ENCODE data around the gene CDC25B. TPM values are rescaled to one million over a fixed set of nuclear protein-coding genes. Genes with fewer than 3 reads are reported as not detected.

The CDC25B gene
- total and polyA plus RNA-seq, 2 donors (not counting 3 experiments of a cell fraction or from before 2014, with no cell fraction given) = 46.7 to 76.5 TPM

DNA sequence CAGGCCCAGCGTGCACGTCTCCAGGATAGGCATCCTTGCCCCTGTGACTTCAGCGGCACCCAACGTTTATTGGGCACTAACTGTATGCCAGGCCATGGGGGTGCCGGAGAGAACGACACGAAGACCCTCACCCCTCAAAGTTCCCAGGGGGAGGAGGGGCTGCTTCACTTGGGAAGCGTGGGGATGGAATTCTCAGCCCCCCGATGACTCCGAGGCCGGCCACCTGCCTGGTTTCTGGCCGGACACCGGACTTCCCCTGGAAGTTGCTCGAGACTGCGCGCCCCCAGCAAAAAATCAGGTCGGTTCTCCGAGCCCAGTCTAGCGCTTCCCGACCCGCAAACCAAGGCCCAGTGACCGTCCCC lies 50.2 kb downstream of the CDC25B start:
- no peaks in the 10 kb centered on the region for H3K9me1 ChIP-seq (replicated peaks; ENCODE audit: control insufficient read depth, extremely low read depth, insufficient read depth, low read length)
- H3K27me3 ChIP-seq (ENCODE audit: control insufficient read depth in 2 of 2, insufficient read depth in 2 of 2, low read length in 2 of 2) = no peaks in the 10 kb centered on the region
- CTCF ChIA-PET = interaction anchor here (2.4 kb wide), 1 partner anchor 9 kb away, joined by 11 read pairs; no protein-coding TSS in a partner anchor
- H3K4me2 ChIP-seq (ENCODE audit: insufficient read depth, low read length) = peak overlapping the region; percentile 47
- no peaks in the 10 kb centered on the region for H3K9me3 ChIP-seq (replicated peaks; ENCODE audit: control insufficient read depth, insufficient read depth, low read length)
- peak overlapping the region; percentile 87 for H3K9ac ChIP-seq (replicated peaks; ENCODE audit: extremely low read depth, insufficient read depth, low read length)
- FAIRE-seq = no peak
- dilution Hi-C loops (cut with MboI; ENCODE audit: extremely low pct_ligation_motif_present, low sequenced_read_pairs) (no loop called here), intact Hi-C loops (cut with micrococcal nuclease) (loop anchor here (1.0 kb wide), 2 partner anchors 9 to 26 kb away; partner anchors contain the start of gene AP5S1)
- TF ChIP-seq, protein P1, sequence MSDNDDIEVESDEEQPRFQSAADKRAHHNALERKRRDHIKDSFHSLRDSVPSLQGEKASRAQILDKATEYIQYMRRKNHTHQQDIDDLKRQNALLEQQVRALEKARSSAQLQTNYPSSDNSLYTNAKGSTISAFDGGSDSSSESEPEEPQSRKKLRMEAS (IDR thresholded peaks at IDR 0.05; ENCODE audit: insufficient read depth, insufficient read length) = no peak
- TF ChIP-seq GATA2 (IDR thresholded peaks at IDR 0.05; ENCODE audit: insufficient read depth, insufficient read length, low read depth, low read length) (no peak), CTCF (IDR thresholded peaks at IDR 0.05; ENCODE audit: extremely low read depth in 1 of 2, insufficient read depth in 1 of 2, low read depth in 1 of 2, low read length in 2 of 2) (no peak), JUN (IDR thresholded peaks at IDR 0.05; ENCODE audit: borderline replicate concordance, insufficient read depth, insufficient read length, low read depth) (no peak), POLR2A (IDR thresholded peaks at IDR 0.05; ENCODE audit: low read depth, low read length) (no peak), FOS (IDR thresholded peaks at IDR 0.05; ENCODE audit: borderline replicate concordance, insufficient read depth, low read length) (peak; percentile 13), EZH2 (IDR thresholded peaks at IDR 0.05; ENCODE audit: borderline replicate concordance, low read depth, low read length, severe bottlenecking) (no peak), POLR2AphosphoS5 (IDR thresholded peaks at IDR 0.05; ENCODE audit: insufficient read depth, low read depth, low read length) (no peak)
- peak overlapping the region; percentile 53 for H2AFZ ChIP-seq (ENCODE audit: low read depth, low read length)
- peaks cover 13% of the 10 kb centered on the region for H3K4me1 ChIP-seq (ENCODE audit: control insufficient read depth, extremely low read depth, insufficient read depth, low read length)
- BruUV-seq (replicated peaks) = no TSS peak
- no peak for DNase-seq (ENCODE audit: low read depth, low spot score)
- no peaks in the 10 kb centered on the region for H3K36me3 ChIP-seq (ENCODE audit: control insufficient read depth in 2 of 2, extremely low read depth in 1 of 2, insufficient read depth in 2 of 2, low read length in 2 of 2)
- peaks cover 21% of the 10 kb centered on the region for H3K79me2 ChIP-seq (ENCODE audit: control insufficient read depth, insufficient read depth, low read length)
- peak overlapping the region; percentile 78 to 92 (median 89) for H3K4me3 ChIP-seq (replicated peaks in 1 of 3; ENCODE audit: insufficient read depth in 1 of 3, low read depth in 1 of 3, low read length in 3 of 3)
- H3K27ac ChIP-seq (ENCODE audit: insufficient read depth, low read depth, low read length) = peak overlapping the region; percentile 11
- H4K20me1 ChIP-seq (replicated peaks; ENCODE audit: control insufficient read depth, extremely low read depth, insufficient read depth, low read length) = no peaks in the 10 kb centered on the region
- POLR2A ChIA-PET = no interaction called here
